Peyer's patch (tissue), 4 donors: Measurements from ENCODE around the gene RBM10. TPM values are rescaled to one million over a fixed set of nuclear protein-coding genes. Genes with fewer than 3 reads are reported as not detected.

ENCODE experiments used
- DNase-seq, 3 donors: peaks; one replicate each; pipeline ENCODE4 v3.0.0-alpha.2; 2017 to 2019
- H3K27ac ChIP-seq, 4 donors: fragments of 200-600 bp; sonication (generic); one replicate each; pipeline ENCODE4 v1.5.1; 2016 to 2019
- H3K27me3 ChIP-seq, 2 donors: fragments of 200-600 bp; sonication (generic); one replicate each; pipeline ENCODE4 v1.5.1; 2019
- H3K36me3 ChIP-seq, 3 donors: fragments of 200-600 bp; sonication (generic); one replicate each; pipeline ENCODE4 v1.5.1; 2016 to 2019
- H3K4me1 ChIP-seq, 4 donors: fragments of 200-600 bp; sonication (generic); one replicate each; pipeline ENCODE4 v1.5.1; 2016 to 2019
- H3K4me3 ChIP-seq, 4 donors: fragments of 200-600 bp; sonication (generic); 1 replicate in 3 of 4; 2 replicates in 1 of 4; pipeline ENCODE4 v1.5.1; 2016 to 2019; ENCODE audit warnings: mild to moderate bottlenecking in 1 of 4
- H3K9me3 ChIP-seq, 4 donors: fragments of 200-600 bp; sonication (generic); one replicate each; pipeline ENCODE4 v1.5.1; 2016 to 2019; ENCODE audit warnings: mild to moderate bottlenecking in 1 of 4
- CTCF ChIP-seq, 6 experiments: fragments of 450-650 bp in 4 of 6; fragments of 200-600 bp in 2 of 6; sonication (generic) in 1 of 6; IDR thresholded peaks; one replicate each; pipeline ENCODE4 v1.5.1; 2017 to 2019; ENCODE audit warnings: antibody characterized with exemption in 6 of 6, mild to moderate bottlenecking in 3 of 6, moderate library complexity in 1 of 6
- POLR2A ChIP-seq, 2 donors: fragments of 450-650 bp; IDR thresholded peaks; one replicate each; pipeline ENCODE4 v1.5.1; 2017; ENCODE audit warnings: antibody characterized with exemption in 2 of 2, mild to moderate bottlenecking in 2 of 2, moderate library complexity in 2 of 2
- total RNA-seq, 4 donors: library from RNA; depleted of rRNA; stranded (reverse); fragments of >200 nt; gene quantifications; one replicate each; pipeline ENCODE4 v1.1.0, GENCODE V29; 2016

Gene RBM10
- total RNA-seq, 4 donors from 2014 or later: 24.9 to 47.0 (median 35.3) TPM

GRCh38 chrX:47210661-47211425 lies 65.8 kb downstream of the RBM10 start:
- H3K36me3 ChIP-seq: peaks cover 0 to 95% (median 0%) of the 10 kb centered on the region in 3 donors
- TF ChIP-seq CTCF (IDR thresholded peaks at IDR 0.05) (no peak), POLR2A (IDR thresholded peaks at IDR 0.05) (no peak)

GRCh38 chrX:47212381-47213293 lies 67.6 kb downstream of the RBM10 start:
- TF ChIP-seq POLR2A (IDR thresholded peaks at IDR 0.05) (no peak), CTCF (IDR thresholded peaks at IDR 0.05) (no peak)
- DNase-seq: peak in 1 of 3 donors; percentile 18
- Histone ChIP-seq H3K9me3 (no peaks in the 10 kb centered on the region), H3K27ac (no peak overlapping the region), H3K27me3 (no peaks in the 10 kb centered on the region), H3K4me1 (peaks cover 0 to 11% (median 0%) of the 10 kb centered on the region in 4 donors), H3K4me3 (no peak overlapping the region), H3K36me3 (peaks cover 0 to 78% (median 0%) of the 10 kb centered on the region in 3 donors)

More at GRCh38 chrX:47210661-47211425, 65.8 kb downstream of the RBM10 start:
- DNase-seq: no peak
- Histone ChIP-seq H3K9me3 (no peaks in the 10 kb centered on the region), H3K4me1 (no peaks in the 10 kb centered on the region), H3K4me3 (no peak overlapping the region), H3K27ac (no peak overlapping the region), H3K27me3 (no peaks in the 10 kb centered on the region)

- Histone ChIP-seq H3K9me3 (no peaks in the 10 kb centered on the region), H3K4me3 (no peak overlapping the region), H3K27me3 (no peaks in the 10 kb centered on the region), H3K4me1 (peaks cover 0 to 11% (median 2%) of the 10 kb centered on the region in 4 donors), H3K36me3 (peaks cover 0 to 60% (median 0%) of the 10 kb centered on the region in 3 donors), H3K27ac (no peak overlapping the region)
- no peak for DNase-seq
- no peak for TF ChIP-seq POLR2A (IDR thresholded peaks at IDR 0.05)
- TF ChIP-seq CTCF (IDR thresholded peaks at IDR 0.05): no peak
Measured at GRCh38 chrX:47214435-47215077, 69.5 kb downstream of the RBM10 start.

GRCh38 chrX:47215291-47215900 lies 70.4 kb downstream of the RBM10 start:
- DNase-seq: no peak
- peaks cover 0 to 52% (median 0%) of the 10 kb centered on the region in 3 donors for H3K36me3 ChIP-seq
- no peaks in the 10 kb centered on the region for H3K27me3 ChIP-seq
- TF ChIP-seq CTCF (IDR thresholded peaks at IDR 0.05) (no peak), POLR2A (IDR thresholded peaks at IDR 0.05) (no peak)
- H3K4me3 ChIP-seq: no peak overlapping the region
- H3K4me1 ChIP-seq: peaks cover 0 to 11% (median 4%) of the 10 kb centered on the region in 4 donors
- no peaks in the 10 kb centered on the region for H3K9me3 ChIP-seq
- H3K27ac ChIP-seq: no peak overlapping the region

- peaks cover 0 to 11% (median 4%) of the 10 kb centered on the region in 4 donors for H3K4me1 ChIP-seq
- H3K9me3 ChIP-seq: no peaks in the 10 kb centered on the region
- peaks cover 0 to 43% (median 0%) of the 10 kb centered on the region in 3 donors for H3K36me3 ChIP-seq
- TF ChIP-seq POLR2A (IDR thresholded peaks at IDR 0.05): no peak
- no peak for TF ChIP-seq CTCF (IDR thresholded peaks at IDR 0.05)
- DNase-seq: no peak
- no peaks in the 10 kb centered on the region for H3K27me3 ChIP-seq
- H3K4me3 ChIP-seq: no peak overlapping the region
- peak overlapping the region; percentile 75 to 97 (median 92) for H3K27ac ChIP-seq
Measured at GRCh38 chrX:47216393-47216925, 71.4 kb downstream of the RBM10 start.
